Thymus (tissue), 11 donors: ENCODE data around the gene EPB42. TPM values are rescaled to one million over a fixed set of nuclear protein-coding genes. Genes with fewer than 3 reads are reported as not detected.

Source experiments
- DNase-seq, 9 donors: peaks; one replicate each; pipeline ENCODE4 v3.0.0-alpha.2; 2013; ENCODE audit warnings: low spot score in 9 of 9, low read depth in 6 of 9, missing footprints in 1 of 9
- H3K27ac ChIP-seq, 2 donors: one replicate each; pipeline ENCODE4 v1.5.1; 2013; ENCODE audit warnings: control low read depth in 1 of 2, low read depth in 1 of 2, low read length in 1 of 2, mild to moderate bottlenecking in 1 of 2, moderate library complexity in 1 of 2
- H3K27me3 ChIP-seq, 2 donors: one replicate each; pipeline ENCODE4 v1.5.1; 2013; ENCODE audit warnings: low read length in 1 of 2; ENCODE audit not compliant: control insufficient read depth in 2 of 2, insufficient read depth in 1 of 2
- H3K36me3 ChIP-seq, 2 donors: one replicate each; pipeline ENCODE4 v1.5.1; 2013; ENCODE audit warnings: low read length in 1 of 2, mild to moderate bottlenecking in 1 of 2, moderate library complexity in 1 of 2; ENCODE audit not compliant: control insufficient read depth in 2 of 2, insufficient read depth in 2 of 2
- H3K4me1 ChIP-seq, 2 donors: one replicate each; pipeline ENCODE4 v1.5.1; 2013; ENCODE audit warnings: low read length in 2 of 2; ENCODE audit not compliant: control insufficient read depth in 2 of 2, insufficient read depth in 2 of 2
- H3K4me3 ChIP-seq, 2 donors: one replicate each; pipeline ENCODE4 v1.5.1; 2013; ENCODE audit warnings: low read length in 2 of 2, control low read depth in 1 of 2, mild to moderate bottlenecking in 1 of 2
- H3K9me3 ChIP-seq, 2 donors: one replicate each; pipeline ENCODE4 v1.5.1; 2013; ENCODE audit warnings: low read length in 1 of 2, mild to moderate bottlenecking in 1 of 2; ENCODE audit not compliant: control insufficient read depth in 2 of 2, insufficient read depth in 1 of 2
- WGBS: extraction: QIAGEN DNeasy Blood & Tissue Kit; methylation state at CpG from one replicate; pipeline ENCODE4 v1.1.7; 2013; 5-methylcytosine and 5-hydroxymethylcytosine counted together
- polyA plus RNA-seq: library from polyadenylated mRNA; stranded (reverse); fragments of 200-250 nt; gene quantifications from one replicate; pipeline ENCODE4 v1.2.3, GENCODE V29; 2013
- total RNA-seq: library from RNA; stranded (reverse); fragments of 120-200 nt; gene quantifications from one replicate; pipeline ENCODE4 v1.2.4, GENCODE V29; 2013
- donor health status: healthy.

EPB42 gene
- total and polyA plus RNA-seq, 2 donors: 0.21 to 2.8 TPM

DNA sequence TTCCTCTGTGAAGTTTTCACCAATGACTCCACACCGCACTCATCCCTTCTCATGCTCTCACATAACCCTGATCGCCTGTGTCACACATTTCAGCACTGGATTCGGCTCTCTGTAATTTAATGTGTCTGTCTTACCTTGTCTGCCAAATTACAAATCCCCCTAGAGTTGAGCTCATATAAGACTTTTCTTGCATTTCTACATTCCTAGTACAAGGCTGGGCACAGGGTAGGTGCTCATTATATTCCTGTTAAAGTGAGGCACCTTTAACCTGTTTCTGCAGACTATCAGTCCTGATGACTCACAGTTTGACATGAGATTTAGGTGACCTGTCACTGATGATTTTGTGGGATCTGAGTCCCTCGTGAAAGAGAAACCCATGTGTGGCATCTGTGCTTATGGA is 23.3 kb upstream of the EPB42 start:
- DNase-seq: no peak
- no peak overlapping the region for H3K4me3 ChIP-seq
- H3K36me3 ChIP-seq: no peaks in the 10 kb centered on the region
- H3K4me1 ChIP-seq: peaks cover 0 to under 1% of the 10 kb centered on the region in 2 donors
- 94% methylated on average over 4 of the region's 4 CpGs for WGBS
- H3K9me3 ChIP-seq: no peaks in the 10 kb centered on the region
- no peaks in the 10 kb centered on the region for H3K27me3 ChIP-seq
- H3K27ac ChIP-seq: no peak overlapping the region

- Histone ChIP-seq H3K4me3 (no peak overlapping the region), H3K27ac (no peak overlapping the region), H3K27me3 (no peaks in the 10 kb centered on the region), H3K36me3 (no peaks in the 10 kb centered on the region), H3K9me3 (no peaks in the 10 kb centered on the region), H3K4me1 (peaks cover 0 to 7% of the 10 kb centered on the region in 2 donors)
- no peak for DNase-seq
- 96% methylated on average over 2 of the region's 2 CpGs for WGBS
Measured at GRCh38 chr15:43243020-43243645, 22.3 kb upstream of the EPB42 start.

- Histone ChIP-seq H3K27me3 (no peaks in the 10 kb centered on the region), H3K4me1 (peaks cover 0 to 7% of the 10 kb centered on the region in 2 donors), H3K27ac (no peak overlapping the region), H3K9me3 (no peaks in the 10 kb centered on the region), H3K36me3 (no peaks in the 10 kb centered on the region), H3K4me3 (no peak overlapping the region)
- no peak for DNase-seq
- WGBS: 90% methylated on average over 5 of the region's 5 CpGs
Measured at GRCh38 chr15:43242616-43243015, 21.8 kb upstream of the EPB42 start.

DNA sequence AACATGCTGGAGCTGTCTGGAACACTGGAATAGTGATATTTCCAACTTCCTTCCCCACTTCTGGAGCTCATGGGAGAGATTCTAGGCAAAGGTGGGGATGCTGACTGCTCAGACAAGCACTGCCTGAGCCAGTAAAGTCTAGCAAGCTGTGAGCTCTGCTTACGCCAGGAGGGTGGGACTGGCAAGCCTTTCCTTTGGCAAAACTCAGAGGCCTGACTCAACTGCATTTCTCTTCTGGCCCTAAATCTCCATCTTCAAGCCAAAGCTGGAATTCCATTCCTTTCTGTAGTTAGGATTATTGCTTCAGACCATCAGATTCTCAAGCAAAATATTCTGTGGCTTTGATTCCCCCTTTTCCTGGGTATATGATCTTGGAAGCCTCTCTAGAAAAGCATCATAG is 20.3 kb upstream of the EPB42 start:
- Histone ChIP-seq H3K9me3 (no peaks in the 10 kb centered on the region), H3K27ac (no peak overlapping the region), H3K36me3 (no peaks in the 10 kb centered on the region), H3K27me3 (no peaks in the 10 kb centered on the region), H3K4me3 (no peak overlapping the region), H3K4me1 (peaks cover 0 to 7% of the 10 kb centered on the region in 2 donors)
- no peak for DNase-seq
- 96% methylated on average over 1 of the region's 1 CpG for WGBS

- Histone ChIP-seq H3K9me3 (no peaks in the 10 kb centered on the region), H3K4me1 (peaks cover 0 to 7% of the 10 kb centered on the region in 2 donors), H3K4me3 (no peak overlapping the region), H3K27me3 (no peaks in the 10 kb centered on the region), H3K27ac (no peak overlapping the region), H3K36me3 (no peaks in the 10 kb centered on the region)
- DNase-seq: no peak
- WGBS: 41% methylated on average over 7 of the region's 7 CpGs
Measured at GRCh38 chr15:43239732-43240491, 19.1 kb upstream of the EPB42 start.

- no peak overlapping the region for H3K4me3 ChIP-seq
- WGBS: 79% methylated on average over 10 of the region's 10 CpGs
- peaks cover 0 to 7% of the 10 kb centered on the region in 2 donors for H3K4me1 ChIP-seq
- no peaks in the 10 kb centered on the region for H3K9me3 ChIP-seq
- no peak overlapping the region for H3K27ac ChIP-seq
- no peaks in the 10 kb centered on the region for H3K36me3 ChIP-seq
- H3K27me3 ChIP-seq: no peaks in the 10 kb centered on the region
- DNase-seq: no peak
Measured at GRCh38 chr15:43238671-43239131, 17.9 kb upstream of the EPB42 start.

GRCh38 chr15:43237842-43238470 is 17.1 kb upstream of the EPB42 start:
- peaks cover 0 to 7% of the 10 kb centered on the region in 2 donors for H3K4me1 ChIP-seq
- WGBS: 91% methylated on average over 9 of the region's 9 CpGs
- no peaks in the 10 kb centered on the region for H3K9me3 ChIP-seq
- H3K27me3 ChIP-seq: no peaks in the 10 kb centered on the region
- no peak for DNase-seq
- no peak overlapping the region for H3K27ac ChIP-seq
- no peak overlapping the region for H3K4me3 ChIP-seq
- H3K36me3 ChIP-seq: no peaks in the 10 kb centered on the region

DNA sequence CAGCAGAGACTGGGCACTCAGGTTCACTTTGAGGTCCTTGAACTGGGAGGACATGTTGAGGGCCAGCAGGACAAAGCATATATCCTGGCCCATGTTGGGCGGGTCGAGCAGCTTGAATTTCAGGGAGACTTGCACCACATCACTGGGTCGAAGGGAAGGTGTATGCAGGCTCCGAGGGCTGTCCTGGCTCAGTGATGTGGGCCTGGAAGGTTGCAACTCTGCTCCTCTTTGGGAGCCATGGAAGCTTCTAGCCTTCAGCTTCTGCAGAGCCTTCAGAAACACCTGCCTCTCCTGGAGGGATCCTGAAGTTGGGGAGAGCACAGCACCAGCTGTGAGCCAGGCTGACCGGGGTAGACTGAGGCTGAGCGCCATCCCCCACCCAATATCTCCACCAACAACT is 14.7 kb upstream of the EPB42 start:
- 98% methylated on average over 6 of the region's 6 CpGs for whole genome bisulfite sequencing

GRCh38 chr15:43232289-43232874 is 11.6 kb upstream of the EPB42 start:
- H3K27ac ChIP-seq: no peak overlapping the region
- no peaks in the 10 kb centered on the region for H3K9me3 ChIP-seq
- H3K27me3 ChIP-seq: no peaks in the 10 kb centered on the region
- H3K4me1 ChIP-seq: no peaks in the 10 kb centered on the region
- DNase-seq: no peak
- H3K4me3 ChIP-seq: no peak overlapping the region
- WGBS: 95% methylated on average over 3 of the region's 3 CpGs
- H3K36me3 ChIP-seq: no peaks in the 10 kb centered on the region

More for the DNA sequence above, 14.7 kb upstream of the EPB42 start:
- Histone ChIP-seq H3K36me3 (no peaks in the 10 kb centered on the region), H3K4me1 (peaks cover 0 to 7% of the 10 kb centered on the region in 2 donors), H3K27ac (no peak overlapping the region), H3K27me3 (no peaks in the 10 kb centered on the region), H3K9me3 (no peaks in the 10 kb centered on the region), H3K4me3 (no peak overlapping the region)
- DNase-seq: no peak
